Transverse colon (tissue), 4 donors: ENCODE data around the gene TBL1XR1. TPM values are rescaled to one million over a fixed set of nuclear protein-coding genes. Genes with fewer than 3 reads are reported as not detected.

Experiments used
- DNase-seq: peaks from one replicate; pipeline ENCODE4 v3.0.0-alpha.2; 2019
- H3K27ac ChIP-seq, 4 donors: fragments of 200-600 bp; sonication (generic); 2 replicates each; pipeline ENCODE4 v1.5.1; 2016 to 2018; ENCODE audit warnings: inconsistent platforms in 4 of 4
- H3K27me3 ChIP-seq: fragments of 200-600 bp; sonication (generic); 2 replicates; pipeline ENCODE4 v1.5.1; 2017; ENCODE audit warnings: inconsistent platforms
- H3K36me3 ChIP-seq, 4 donors: fragments of 200-600 bp; sonication (generic); 2 replicates each; pipeline ENCODE4 v1.5.1; 2017 to 2019; ENCODE audit warnings: inconsistent platforms in 4 of 4
- H3K4me1 ChIP-seq, 4 donors: fragments of 200-600 bp; sonication (generic); 2 replicates each; pipeline ENCODE4 v1.5.1; 2017 to 2020; ENCODE audit warnings: inconsistent platforms in 4 of 4
- H3K4me3 ChIP-seq, 4 donors: fragments of 200-600 bp; sonication (generic); 1 replicate in 1 of 4; 2 replicates in 3 of 4; pipeline versions ENCODE4 v1.5.1 to v1.6.1; 2017 to 2019; ENCODE audit warnings: inconsistent platforms in 4 of 4
- H3K9me3 ChIP-seq, 2 donors: fragments of 200-600 bp; sonication (generic); 2 replicates each; pipeline ENCODE4 v1.5.1; 2017 to 2019; ENCODE audit warnings: inconsistent platforms in 2 of 2
- EP300 ChIP-seq: sonication (generic); formaldehyde crosslinking; IDR thresholded peaks from one replicate; pipeline ENCODE4 v1.6.1; 2017; ENCODE audit warnings: antibody characterized with exemption, low read depth
- POLR2A ChIP-seq: fragments of 450-650 bp; IDR thresholded peaks from one replicate; pipeline ENCODE4 v1.6.1; 2016; ENCODE audit warnings: antibody characterized with exemption, mild to moderate bottlenecking, moderate library complexity
- POLR2AphosphoS5 ChIP-seq, 3 donors: sonication (generic); formaldehyde crosslinking; IDR thresholded peaks; one replicate each; pipeline ENCODE4 v1.6.1; 2016; ENCODE audit warnings: antibody characterized with exemption in 3 of 3
- WGBS, 2 donors: methylation state at CpG; one replicate each; pipeline ENCODE4 v1.1.5; 2018; ENCODE audit warnings: low coverage in 1 of 2; 5-methylcytosine and 5-hydroxymethylcytosine counted together
- in situ Hi-C, 4 donors: fragments of 200-750 bp; cut with MboI; loops; one replicate each; pipeline versions ENCODE4 v1.15.0 to v1.15.1; 2017; ENCODE audit warnings: low sequenced_read_pairs in 3 of 4, low pct_ligation_motif_present in 1 of 4, low pct_unique_long_range_greater_than_20kb in 1 of 4
- intact Hi-C: fragments of 100-400 bp; cut with DNase I; formaldehyde crosslinking; loops from one replicate; pipeline ENCODE4 v1.15.1; 2023; ENCODE audit warnings: low total_unique reads
- total RNA-seq, 4 donors: library from RNA; depleted of rRNA; stranded (reverse); fragments of >200 nt; gene quantifications; one replicate each; pipeline ENCODE4 v1.1.0, GENCODE V29; 2016
- TF ChIP-seq, protein P1 (sequence below), 5 experiments: fragments of 200-600 bp in 3 of 5; fragments of 450-650 bp in 2 of 5; sonication (generic) in 3 of 5; IDR thresholded peaks; 1 replicate in 2 of 5; 2 replicates in 3 of 5; pipeline ENCODE4 v1.5.1; 2016 to 2017; ENCODE audit warnings: antibody characterized with exemption in 5 of 5, inconsistent platforms in 3 of 5, mild to moderate bottlenecking in 2 of 5, moderate library complexity in 1 of 5

TBL1XR1 gene
- total RNA-seq, 4 donors from 2014 or later: 39.4 to 131 (median 68.1) TPM

DNA sequence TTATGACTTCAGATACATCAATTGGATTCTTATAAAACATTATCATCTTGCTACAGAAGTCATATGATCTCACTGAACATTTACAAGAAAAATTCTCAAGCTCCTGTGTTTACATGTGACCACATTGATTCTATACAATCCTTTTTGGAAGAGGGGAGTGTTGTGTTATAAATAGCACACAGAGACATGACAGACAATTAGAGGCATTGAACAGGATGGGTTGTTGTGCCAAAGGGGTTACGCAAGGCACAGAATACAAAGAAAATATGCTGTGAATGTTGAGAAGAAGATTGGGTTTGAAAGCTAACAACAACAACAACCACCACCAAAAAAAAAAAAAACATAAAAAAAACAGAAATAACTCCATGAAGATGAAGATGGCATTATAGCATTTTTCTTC is 32.5 kb upstream of the TBL1XR1 start:
- H3K9me3 ChIP-seq: no peaks in the 10 kb centered on the region
- in situ Hi-C loops (no loop called here), intact Hi-C loops (no loop called here)
- H3K4me1 ChIP-seq: peaks cover 0 to under 1% (median under 1%) of the 10 kb centered on the region in 4 donors
- no peak for DNase-seq
- no peak overlapping the region for H3K27ac ChIP-seq
- no peaks in the 10 kb centered on the region for H3K27me3 ChIP-seq
- H3K36me3 ChIP-seq: no peaks in the 10 kb centered on the region
- no peak overlapping the region for H3K4me3 ChIP-seq
- 91% methylated on average over 1 of the region's 1 CpG; no CpG with 5 or more reads in 1 of the 2 donors for WGBS, 2 donors
- TF ChIP-seq, protein P1, sequence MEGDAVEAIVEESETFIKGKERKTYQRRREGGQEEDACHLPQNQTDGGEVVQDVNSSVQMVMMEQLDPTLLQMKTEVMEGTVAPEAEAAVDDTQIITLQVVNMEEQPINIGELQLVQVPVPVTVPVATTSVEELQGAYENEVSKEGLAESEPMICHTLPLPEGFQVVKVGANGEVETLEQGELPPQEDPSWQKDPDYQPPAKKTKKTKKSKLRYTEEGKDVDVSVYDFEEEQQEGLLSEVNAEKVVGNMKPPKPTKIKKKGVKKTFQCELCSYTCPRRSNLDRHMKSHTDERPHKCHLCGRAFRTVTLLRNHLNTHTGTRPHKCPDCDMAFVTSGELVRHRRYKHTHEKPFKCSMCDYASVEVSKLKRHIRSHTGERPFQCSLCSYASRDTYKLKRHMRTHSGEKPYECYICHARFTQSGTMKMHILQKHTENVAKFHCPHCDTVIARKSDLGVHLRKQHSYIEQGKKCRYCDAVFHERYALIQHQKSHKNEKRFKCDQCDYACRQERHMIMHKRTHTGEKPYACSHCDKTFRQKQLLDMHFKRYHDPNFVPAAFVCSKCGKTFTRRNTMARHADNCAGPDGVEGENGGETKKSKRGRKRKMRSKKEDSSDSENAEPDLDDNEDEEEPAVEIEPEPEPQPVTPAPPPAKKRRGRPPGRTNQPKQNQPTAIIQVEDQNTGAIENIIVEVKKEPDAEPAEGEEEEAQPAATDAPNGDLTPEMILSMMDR (IDR thresholded peaks at IDR 0.05): no peak
- no peak for TF ChIP-seq EP300
- no peak for TF ChIP-seq POLR2AphosphoS5 (IDR thresholded peaks at IDR 0.05)
- TF ChIP-seq POLR2A: no peak

DNA sequence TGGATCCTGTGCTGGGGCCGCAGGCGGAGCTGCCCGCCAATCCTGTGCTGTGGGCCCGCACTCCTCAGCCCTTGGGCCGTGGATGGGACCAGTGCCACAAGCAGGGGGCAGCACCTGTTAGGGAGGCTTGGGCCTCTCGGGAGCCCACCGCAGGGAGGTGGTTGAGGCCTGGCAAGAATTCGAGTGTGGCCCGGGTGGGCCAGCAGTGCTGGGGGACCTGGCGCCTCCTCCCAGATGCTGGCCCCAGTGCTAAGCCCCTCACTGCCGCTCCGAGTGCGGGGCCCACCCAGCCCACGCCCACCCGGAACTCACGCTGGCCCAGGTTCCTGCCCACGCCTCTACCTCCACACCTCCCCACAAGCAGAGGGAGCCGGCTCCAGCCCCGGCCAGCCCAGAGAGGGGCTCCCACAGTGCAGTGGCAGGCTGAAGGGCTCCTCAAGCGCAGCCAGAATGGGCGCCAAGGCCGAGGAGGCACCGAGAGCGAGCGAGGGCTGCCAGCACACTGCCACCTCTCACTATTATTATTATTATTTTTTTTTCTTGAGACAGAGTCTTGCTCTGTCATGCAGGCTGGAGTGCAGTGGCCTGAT is 31.4 kb upstream of the TBL1XR1 start:
- in situ Hi-C loops (no loop called here), intact Hi-C loops (no loop called here)
- DNase-seq: no peak
- H3K4me1 ChIP-seq: peaks cover 0 to 9% (median 3%) of the 10 kb centered on the region in 4 donors
- no peak overlapping the region for H3K4me3 ChIP-seq
- WGBS, 2 donors: 98% methylated on average over 19 of the region's 25 CpGs; no CpG with 5 or more reads in 1 of the 2 donors
- no peaks in the 10 kb centered on the region for H3K9me3 ChIP-seq
- H3K27ac ChIP-seq: no peak overlapping the region
- H3K36me3 ChIP-seq: no peaks in the 10 kb centered on the region
- TF ChIP-seq, protein P1 (IDR thresholded peaks at IDR 0.05): no peak
- no peak for TF ChIP-seq POLR2AphosphoS5 (IDR thresholded peaks at IDR 0.05)
- no peak for TF ChIP-seq EP300
- no peak for TF ChIP-seq POLR2A
- H3K27me3 ChIP-seq: no peaks in the 10 kb centered on the region

DNA sequence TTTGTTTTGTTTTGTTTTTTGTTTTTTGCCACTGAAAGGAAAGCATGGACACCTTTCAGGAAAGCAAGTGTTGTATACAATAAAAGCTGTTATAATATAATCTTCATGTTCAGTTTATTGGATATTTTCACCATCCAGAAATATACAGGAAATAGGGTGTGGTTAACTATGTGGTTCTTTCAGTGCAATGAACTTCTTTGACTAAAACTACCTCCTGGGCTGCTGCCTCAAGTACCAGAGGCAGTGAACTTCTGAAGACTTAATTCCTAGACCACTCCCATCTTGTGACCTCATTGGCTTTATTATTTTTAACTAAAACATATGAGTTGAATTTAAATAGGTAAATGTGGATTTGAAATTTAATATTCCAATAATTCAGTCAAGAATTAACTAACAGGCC is 27.1 kb upstream of the TBL1XR1 start:
- TF ChIP-seq, protein P1 (IDR thresholded peaks at IDR 0.05): no peak
- TF ChIP-seq POLR2A (no peak), POLR2AphosphoS5 (IDR thresholded peaks at IDR 0.05) (no peak), EP300 (no peak)
- Histone ChIP-seq H3K4me3 (no peak overlapping the region), H3K9me3 (no peaks in the 10 kb centered on the region), H3K27ac (peak overlapping the region in 2 of 4 donors; percentile 7 to 34), H3K27me3 (no peaks in the 10 kb centered on the region), H3K36me3 (no peaks in the 10 kb centered on the region), H3K4me1 (peaks cover 0 to 9% (median 3%) of the 10 kb centered on the region in 4 donors)
- in situ Hi-C loops (loop anchor here in 1 of 4 donors (25.0 kb wide), 1 partner anchor 863 kb away; no protein-coding TSS in a partner anchor), intact Hi-C loops (no loop called here)
- no peak for DNase-seq

DNA sequence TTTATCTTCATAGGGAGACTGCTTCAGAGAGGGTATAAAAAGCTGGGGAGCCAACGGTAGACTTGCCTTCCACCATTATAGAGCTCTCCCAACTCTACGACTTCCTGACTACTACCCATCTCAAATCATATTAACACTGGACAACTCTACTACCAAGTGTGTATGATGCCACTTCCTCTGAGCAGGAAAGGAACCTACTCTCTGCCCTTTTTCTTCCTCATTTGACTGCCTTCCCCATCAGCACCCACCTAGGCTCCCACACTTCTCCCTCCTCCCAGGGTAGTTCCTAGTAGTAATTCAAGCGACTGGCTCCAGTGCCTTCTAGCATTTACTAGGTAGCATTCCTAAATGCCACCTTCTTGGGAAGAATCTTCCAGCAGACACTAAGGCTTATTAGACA is 24.5 kb upstream of the TBL1XR1 start:
- TF ChIP-seq EP300 (no peak), POLR2A (no peak), POLR2AphosphoS5 (IDR thresholded peaks at IDR 0.05) (no peak)
- Histone ChIP-seq H3K4me1 (peaks cover 0 to 9% (median 3%) of the 10 kb centered on the region in 4 donors), H3K9me3 (no peaks in the 10 kb centered on the region), H3K27ac (no peak overlapping the region), H3K27me3 (no peaks in the 10 kb centered on the region), H3K36me3 (no peaks in the 10 kb centered on the region), H3K4me3 (no peak overlapping the region)
- 88% methylated on average over 3 of the region's 3 CpGs for WGBS, 2 donors
- in situ Hi-C loops (loop anchor here in 1 of 4 donors (25.0 kb wide), 1 partner anchor 866 kb away; no protein-coding TSS in a partner anchor), intact Hi-C loops (no loop called here)
- no peak for DNase-seq
